ENCODE results near the gene SPACA7.

Gene SPACA7, protein sequence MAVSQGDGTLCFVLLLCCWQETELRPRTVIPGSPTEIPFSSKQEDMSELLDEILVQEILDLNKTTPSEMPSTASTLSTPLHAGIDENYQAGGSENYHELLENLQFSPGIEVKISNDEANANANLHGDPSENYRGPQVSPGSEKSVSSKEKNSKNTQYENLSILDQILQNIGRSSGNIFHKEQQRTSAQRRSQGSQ

GRCh38 chr13:112376050-112376681 lies at the start of gene SPACA7:
Gene SPACA7, plus strand, starts transcription at chr13:112376355. Its CDS starts 31 bp downstream, at chr13:112376386.
- no peak for ATAC-seq

GRCh38 chr13:112326821-112327370 lies 49.3 kb upstream of the SPACA7 start:
- no peak for ATAC-seq

GRCh38 chr13:112328936-112329335 lies 47.2 kb upstream of the SPACA7 start:
- ATAC-seq = no peak

DNA sequence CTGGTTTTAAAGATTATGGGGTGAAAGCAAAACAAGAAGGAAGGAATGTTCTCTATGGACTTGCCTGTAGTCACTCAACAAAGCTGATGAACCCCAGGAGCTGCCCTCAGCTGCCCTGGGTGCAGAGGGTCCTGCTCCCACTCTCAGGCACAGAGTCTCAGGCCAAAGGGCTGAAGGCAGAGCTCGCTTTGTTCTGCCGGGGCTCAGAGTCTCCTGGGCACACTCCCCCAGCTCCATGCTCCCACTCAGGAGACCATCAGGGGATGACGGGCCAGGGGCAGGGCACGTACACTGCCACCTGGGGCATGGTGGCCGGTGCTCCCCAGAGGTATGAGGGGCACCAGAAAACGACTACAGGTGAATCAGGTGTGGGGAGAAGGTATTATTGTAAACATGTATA lies 46.8 kb upstream of the SPACA7 start:
- ATAC-seq = no peak

DNA sequence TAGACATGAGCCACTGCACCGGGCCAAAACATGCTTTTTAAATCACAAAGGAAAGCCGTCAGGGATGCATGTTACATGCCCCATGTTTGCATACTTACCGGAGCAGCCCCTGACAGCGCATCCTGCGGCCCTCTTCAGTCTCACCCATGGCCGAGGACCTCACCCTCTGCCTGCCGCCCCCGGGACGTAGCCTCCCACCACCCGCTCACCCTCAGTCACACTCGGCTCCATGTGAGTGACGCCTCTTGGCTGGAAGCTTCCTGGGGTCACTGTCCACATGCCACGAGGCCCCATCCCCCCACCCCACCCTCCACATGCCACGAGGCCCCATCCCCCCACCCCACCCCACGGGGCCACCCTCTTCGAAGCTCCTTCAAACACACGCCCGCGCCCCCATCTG lies 46.1 kb upstream of the SPACA7 start:
- no peak for ATAC-seq

DNA sequence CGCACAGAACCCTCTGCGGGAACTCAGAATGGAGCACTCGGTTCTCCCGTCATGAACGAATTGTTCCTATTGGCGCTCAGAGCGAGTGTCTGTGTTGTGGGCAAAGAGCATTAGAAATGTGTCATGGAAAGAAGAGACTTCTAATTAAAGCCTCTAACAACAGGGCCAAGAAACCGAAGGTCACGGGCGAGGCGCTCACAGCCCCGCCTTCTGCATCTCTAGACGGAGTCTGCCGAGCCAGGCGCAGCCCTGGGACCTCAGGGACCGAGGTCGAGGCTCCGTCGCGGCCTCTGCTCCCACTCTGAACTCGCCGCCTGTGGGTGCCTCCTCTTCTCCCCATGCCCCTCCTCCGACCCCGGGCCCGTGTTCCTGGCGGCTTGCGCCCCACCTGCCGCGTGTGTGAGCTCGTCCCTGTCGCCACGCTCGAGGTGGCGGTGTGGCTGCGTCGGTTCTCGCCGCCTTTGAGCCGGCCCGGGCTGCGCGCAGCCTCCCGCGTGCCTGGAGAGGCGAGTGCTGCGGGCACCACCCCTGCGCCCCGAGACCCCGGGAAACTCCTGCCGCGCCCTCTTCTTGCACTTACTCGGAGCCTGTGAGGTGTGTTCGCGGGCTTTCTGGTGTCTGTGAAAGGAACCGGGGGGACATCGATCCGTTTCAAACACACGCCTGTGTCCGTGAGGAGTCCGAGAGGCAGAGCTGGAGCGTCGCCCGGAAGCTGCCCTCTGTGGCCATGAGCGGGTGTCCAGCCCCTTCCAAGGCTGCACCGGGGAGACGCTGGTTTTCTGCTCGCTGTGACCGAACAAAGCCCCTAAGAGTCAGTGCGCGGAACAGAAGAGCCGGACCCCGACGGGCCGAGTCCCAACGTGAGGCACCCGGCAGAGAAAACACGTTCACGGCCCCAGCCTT lies 45.4 kb upstream of the SPACA7 start:
- ATAC-seq = no peak

- ATAC-seq = no peak
Measured at GRCh38 chr13:112331675-112332074, 44.5 kb upstream of the SPACA7 start.

- ATAC-seq = no peak
Measured at GRCh38 chr13:112332727-112333126, 43.4 kb upstream of the SPACA7 start.

- ATAC-seq = no peak
Measured at GRCh38 chr13:112333756-112334543, 42.2 kb upstream of the SPACA7 start.

DNA sequence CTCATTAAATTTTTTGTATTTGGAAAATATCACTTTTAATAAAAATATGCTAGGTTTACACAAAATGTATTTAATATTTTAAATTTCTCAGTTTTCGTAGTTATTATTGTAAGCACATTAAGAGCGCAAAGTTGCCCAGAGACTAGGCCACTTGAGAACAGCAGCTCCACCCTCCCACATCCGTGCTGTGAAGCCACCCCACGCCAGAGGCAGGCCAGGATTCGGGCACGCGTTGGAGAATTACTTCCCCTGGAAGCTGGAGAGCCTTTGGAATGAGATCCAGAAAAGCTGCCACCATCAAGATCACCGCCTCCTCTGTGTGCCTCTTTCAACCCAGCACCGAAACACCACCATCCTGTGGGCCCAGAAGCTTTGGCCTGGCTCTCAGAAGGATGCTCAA lies 41.0 kb upstream of the SPACA7 start:
- ATAC-seq = no peak

DNA sequence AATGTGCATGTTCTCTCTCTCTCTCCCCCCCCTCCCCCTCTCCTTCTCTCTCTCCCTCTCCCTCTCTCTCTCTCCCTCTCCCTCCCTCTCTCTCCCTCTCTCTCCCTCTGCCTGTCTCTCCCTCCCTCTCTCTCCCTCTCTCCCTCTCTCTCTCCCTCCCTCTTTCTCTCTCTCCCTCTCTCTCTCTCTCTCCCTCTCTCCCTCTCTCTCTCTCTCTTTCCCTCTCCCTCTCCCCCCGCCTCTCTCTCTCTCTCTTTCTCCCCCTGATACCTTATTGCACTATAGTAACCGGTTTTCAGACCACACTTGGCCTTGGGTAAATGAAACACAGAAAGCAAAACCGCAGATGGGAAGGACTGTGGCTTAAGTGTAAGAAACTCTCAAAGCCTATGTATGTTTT lies 34.7 kb upstream of the SPACA7 start:
- no peak for ATAC-seq

GRCh38 chr13:112341976-112342735 lies 34.0 kb upstream of the SPACA7 start:
- ATAC-seq = no peak

- ATAC-seq = no peak
Measured at GRCh38 chr13:112342841-112343361, 33.3 kb upstream of the SPACA7 start.

DNA sequence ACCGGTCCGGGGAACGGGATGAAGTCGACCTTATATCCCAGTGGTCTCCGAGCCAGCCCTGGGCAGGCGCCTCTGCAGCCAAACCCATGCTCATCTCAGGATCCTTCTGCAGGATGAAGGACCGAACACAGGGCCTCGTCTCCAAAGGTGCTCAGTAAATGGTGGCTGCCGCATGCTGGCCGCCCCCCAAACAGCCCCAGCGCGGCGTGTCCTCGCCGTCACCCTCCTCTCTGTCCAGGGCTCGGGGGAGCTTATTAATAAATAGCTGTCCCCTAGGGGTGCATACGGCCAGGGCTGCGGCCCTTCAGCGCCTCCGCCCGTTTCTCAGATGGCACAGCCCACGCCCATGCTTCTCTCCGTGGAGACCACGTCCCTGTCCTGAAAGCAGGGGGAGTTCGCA lies 32.6 kb upstream of the SPACA7 start:
- no peak for ATAC-seq

DNA sequence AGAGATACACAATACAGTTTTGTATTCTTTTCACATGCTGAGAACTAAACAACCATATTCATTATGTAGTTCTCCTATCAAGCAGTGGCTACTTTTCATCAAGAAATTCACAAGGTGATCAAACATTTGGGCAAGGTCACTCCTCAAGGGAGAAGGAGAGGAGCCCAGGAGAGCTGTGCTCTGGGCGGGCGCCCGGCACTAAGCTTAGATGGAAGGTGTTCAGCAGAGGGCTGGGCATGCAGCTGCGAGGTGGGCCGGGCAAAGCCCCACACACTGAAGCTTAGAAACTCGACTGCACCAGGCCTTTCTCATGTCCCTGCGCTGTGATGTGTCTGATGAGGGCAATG lies 30.4 kb upstream of the SPACA7 start:
- no peak for ATAC-seq

GRCh38 chr13:112346173-112346898 lies 29.8 kb upstream of the SPACA7 start:
- ATAC-seq = no peak

DNA sequence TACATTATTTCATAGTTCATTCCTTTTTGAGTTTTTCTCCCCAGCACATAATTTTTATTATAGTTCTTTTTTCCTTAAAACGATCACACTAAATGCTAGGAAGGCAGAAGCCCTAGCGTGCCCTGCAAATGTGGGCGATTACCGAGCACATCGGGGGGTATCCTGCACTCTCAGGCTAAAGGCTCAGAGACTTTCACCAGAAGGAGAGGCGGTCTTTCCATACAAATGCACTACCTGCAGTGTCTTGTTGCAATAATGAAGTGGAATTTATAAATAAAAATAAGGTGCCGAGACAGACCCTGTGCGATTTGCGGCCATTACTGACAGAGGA lies 29.3 kb upstream of the SPACA7 start:
- no peak for ATAC-seq

DNA sequence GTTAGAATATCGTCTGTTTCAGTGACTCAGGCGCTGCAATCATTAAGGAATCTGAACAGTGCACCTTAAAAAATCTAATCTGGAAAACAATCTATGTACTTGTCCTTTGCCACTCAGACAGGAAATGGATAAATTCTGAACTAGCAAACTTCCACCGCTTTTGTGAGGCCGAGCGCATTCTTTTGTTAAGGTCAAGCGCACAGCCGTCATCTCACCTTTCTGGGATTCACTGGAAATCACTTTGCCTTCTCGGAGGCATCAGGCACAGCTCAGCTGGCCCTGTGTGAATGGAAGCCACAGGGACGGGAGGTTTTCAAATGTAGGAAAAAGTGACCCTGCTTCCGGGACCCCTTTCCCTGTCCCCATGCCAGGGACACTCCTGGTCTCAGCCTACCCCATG lies 28.2 kb upstream of the SPACA7 start:
- ATAC-seq = no peak

- no peak for ATAC-seq
Measured at GRCh38 chr13:112348642-112349345, 27.4 kb upstream of the SPACA7 start.

GRCh38 chr13:112349681-112350080 lies 26.5 kb upstream of the SPACA7 start:
- ATAC-seq = no peak

- ATAC-seq = no peak
Measured at GRCh38 chr13:112350300-112350699, 25.9 kb upstream of the SPACA7 start.
